ENCODE results near the gene CCDC15. TPM values are rescaled to one million over a fixed set of nuclear protein-coding genes. Genes with fewer than 3 reads are reported as not detected.
"Not testable (repeated sequence)": the region's sequence is repeated elsewhere in the genome, so short reads cannot be mapped to it uniquely, and the experiment has no call there.

CCDC15 gene
- total RNA-seq, 1 experiment from 2014 or later = 1.5 TPM

GRCh38 chr11:124978316-124978715 lies 24.3 kb downstream of the CCDC15 start:
- in situ Hi-C loops (cut with HindIII; ENCODE audit: low pct_unique_long_range_greater_than_20kb, low sequenced_read_pairs) = no loop called here
- no peak for DNase-seq (ENCODE audit: low read depth)

- no peak for DNase-seq (ENCODE audit: low read depth)
These were observed 28.0 kb downstream of the CCDC15 start for GRCh38 chr11:124982043-124982442.

GRCh38 chr11:124983674-124984511 lies 29.9 kb downstream of the CCDC15 start:
- DNase-seq (ENCODE audit: low read depth) = no peak
- in situ Hi-C loops (cut with HindIII; ENCODE audit: low pct_unique_long_range_greater_than_20kb, low sequenced_read_pairs) = no loop called here

More at GRCh38 chr11:124982043-124982442, 28.0 kb downstream of the CCDC15 start:
- in situ Hi-C loops (cut with HindIII; ENCODE audit: low pct_unique_long_range_greater_than_20kb, low sequenced_read_pairs) = no loop called here

DNA sequence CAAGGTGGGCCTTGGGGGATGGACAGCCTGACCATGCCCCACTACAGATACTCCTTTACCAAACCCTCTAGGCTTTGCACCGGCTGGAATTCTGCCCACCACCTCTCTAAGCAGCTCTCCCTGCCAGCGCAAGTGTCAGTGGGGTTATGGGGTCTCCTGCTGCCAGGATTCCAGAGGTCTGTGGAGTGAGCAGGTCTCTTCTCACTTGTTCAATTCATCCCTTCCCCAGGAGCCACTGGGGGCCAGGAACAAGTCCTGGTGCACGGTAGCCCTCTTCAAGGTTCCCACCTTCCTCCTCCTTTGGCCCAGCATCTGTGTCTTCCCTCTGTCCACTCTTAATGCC lies 30.5 kb downstream of the CCDC15 start:
- DNase-seq (ENCODE audit: low read depth) = no peak
- in situ Hi-C loops (cut with HindIII; ENCODE audit: low pct_unique_long_range_greater_than_20kb, low sequenced_read_pairs) = no loop called here

DNA sequence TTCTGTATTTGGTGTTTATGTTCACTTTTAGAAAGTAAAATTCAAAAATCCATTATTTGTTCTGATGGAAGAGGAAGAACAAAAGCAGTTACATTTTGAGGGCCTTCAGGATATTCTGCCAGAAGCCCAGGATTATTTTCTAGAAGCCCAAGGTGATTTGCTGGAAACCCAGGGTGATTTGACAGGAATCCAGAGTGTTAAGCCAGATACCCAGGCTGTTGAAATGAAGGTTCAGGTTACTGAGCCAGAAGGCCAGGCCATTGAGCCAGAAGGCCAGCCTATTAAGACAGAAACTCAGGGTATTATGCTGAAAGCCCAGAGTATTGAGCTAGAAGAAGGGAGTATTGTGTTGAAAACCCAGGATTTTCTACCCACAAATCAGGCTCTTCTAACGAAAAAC lies 33.1 kb downstream of the CCDC15 start:
- no peak for DNase-seq (ENCODE audit: low read depth)
- in situ Hi-C loops (cut with HindIII; ENCODE audit: low pct_unique_long_range_greater_than_20kb, low sequenced_read_pairs) = no loop called here

DNA sequence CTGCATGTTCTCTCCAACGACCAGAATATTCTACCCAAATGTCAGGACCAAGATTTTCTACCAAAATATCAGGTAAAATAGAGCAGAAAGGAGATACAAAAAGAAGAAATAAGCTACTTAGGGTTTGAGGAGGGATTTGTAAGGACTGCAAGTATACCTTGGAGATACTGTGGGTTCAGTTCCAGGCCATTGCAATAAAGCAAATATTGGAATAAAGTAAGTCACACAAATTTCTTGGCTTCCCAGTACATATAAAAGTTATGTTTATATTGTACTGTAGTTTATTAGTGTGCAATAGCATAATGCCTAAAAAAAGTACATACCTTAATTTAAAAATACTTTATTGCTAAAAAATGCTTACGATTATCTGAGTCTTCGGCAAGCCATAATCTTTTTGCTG lies 34.1 kb downstream of the CCDC15 start:
- DNase-seq (ENCODE audit: low read depth) = no peak
- in situ Hi-C loops (cut with HindIII; ENCODE audit: low pct_unique_long_range_greater_than_20kb, low sequenced_read_pairs) = no loop called here

- no peak for DNase-seq (ENCODE audit: low read depth)
- in situ Hi-C loops (cut with HindIII; ENCODE audit: low pct_unique_long_range_greater_than_20kb, low sequenced_read_pairs) = no loop called here
These were observed 47.2 kb downstream of the CCDC15 start for GRCh38 chr11:125001079-125001778.

GRCh38 chr11:125001849-125002248 lies 47.8 kb downstream of the CCDC15 start:
- DNase-seq (ENCODE audit: low read depth) = no peak
- in situ Hi-C loops (cut with HindIII; ENCODE audit: low pct_unique_long_range_greater_than_20kb, low sequenced_read_pairs) = no loop called here

DNA sequence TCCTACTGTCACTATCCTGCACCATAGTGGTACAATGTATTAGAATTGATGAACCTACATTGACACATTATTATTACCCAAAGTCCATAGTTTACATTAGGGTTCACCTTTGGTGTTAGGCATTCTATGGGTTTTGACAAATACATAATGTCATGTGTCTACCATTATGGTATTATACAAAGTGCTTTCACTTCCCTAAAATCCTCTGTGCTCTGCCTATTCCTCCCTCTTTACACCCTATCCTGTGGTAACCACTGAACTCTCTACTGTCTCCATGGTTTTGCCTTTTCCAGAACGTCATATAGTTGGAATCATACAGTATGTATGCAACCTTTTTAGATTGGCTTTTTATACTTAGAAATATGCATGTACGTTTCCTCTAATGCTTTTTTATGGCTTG lies 51.5 kb downstream of the CCDC15 start:
- no peak for DNase-seq (ENCODE audit: low read depth)
- in situ Hi-C loops (cut with HindIII; ENCODE audit: low pct_unique_long_range_greater_than_20kb, low sequenced_read_pairs) = no loop called here

- in situ Hi-C loops (cut with HindIII; ENCODE audit: low pct_unique_long_range_greater_than_20kb, low sequenced_read_pairs) = no loop called here
- no peak for DNase-seq (ENCODE audit: low read depth)
These were observed 62.4 kb downstream of the CCDC15 start for GRCh38 chr11:125016413-125016812.

DNA sequence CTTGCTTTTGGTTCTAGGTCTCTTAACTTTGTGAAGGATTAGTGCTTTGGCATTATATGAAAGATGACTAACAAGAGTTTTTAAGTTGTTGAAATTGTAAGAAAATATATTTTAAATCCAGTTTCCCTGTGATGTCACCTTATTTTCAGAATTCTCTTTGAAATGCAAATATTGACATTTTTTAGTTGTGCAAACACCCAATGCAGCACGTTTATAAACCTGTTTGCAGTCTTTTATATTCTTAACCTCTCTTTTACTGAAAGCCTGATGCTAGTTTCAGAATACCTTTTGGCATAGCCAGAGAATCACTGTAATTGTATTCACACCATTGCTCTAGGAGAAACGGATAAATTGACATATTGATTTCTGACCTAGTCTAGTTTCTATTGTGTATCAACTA lies 66.3 kb downstream of the CCDC15 start:
- DNase-seq (ENCODE audit: low read depth) = no peak
- in situ Hi-C loops (cut with HindIII; ENCODE audit: low pct_unique_long_range_greater_than_20kb, low sequenced_read_pairs) = no loop called here

DNA sequence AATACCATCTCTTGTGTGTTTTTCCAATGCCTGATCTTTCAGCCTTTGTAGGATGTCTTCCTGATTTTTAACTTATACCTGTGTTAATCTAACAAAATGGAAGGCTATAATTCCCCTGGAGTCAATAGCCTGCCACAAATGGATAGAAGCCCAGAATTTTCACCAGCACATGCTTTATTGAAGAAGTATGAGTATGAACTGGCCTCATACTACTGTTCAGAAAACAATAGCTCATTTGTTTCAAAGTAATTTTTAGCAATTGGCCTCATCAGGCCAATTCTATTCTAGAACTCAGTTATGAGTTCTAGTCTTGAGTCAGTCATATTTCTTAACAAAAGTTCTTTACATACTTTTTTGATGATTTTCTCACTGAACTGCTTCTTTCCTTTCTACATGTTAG lies 68.5 kb downstream of the CCDC15 start:
- DNase-seq (ENCODE audit: low read depth) = no peak
- in situ Hi-C loops (cut with HindIII; ENCODE audit: low pct_unique_long_range_greater_than_20kb, low sequenced_read_pairs) = no loop called here

DNA sequence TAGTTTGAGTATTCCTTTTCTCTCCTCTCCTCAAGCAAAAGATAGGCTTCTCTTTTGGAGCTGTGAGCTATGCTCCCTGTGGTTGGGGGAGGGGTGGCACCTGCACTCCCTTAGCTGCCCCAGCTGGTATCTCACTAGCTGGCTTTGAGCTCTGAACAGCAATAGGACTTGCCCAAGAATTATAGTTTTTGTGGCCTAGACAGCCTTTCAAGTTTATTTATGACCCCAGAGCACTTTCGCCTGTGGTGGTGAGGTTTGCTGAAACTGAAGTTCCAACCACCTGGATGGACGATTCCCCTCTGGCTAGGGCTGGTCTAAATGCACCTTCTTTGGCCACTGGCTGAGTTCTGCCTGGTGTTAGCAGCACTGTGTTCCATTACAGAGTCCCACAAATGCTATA lies 72.0 kb downstream of the CCDC15 start:
- no peak for DNase-seq (ENCODE audit: low read depth)
- in situ Hi-C loops (cut with HindIII; ENCODE audit: low pct_unique_long_range_greater_than_20kb, low sequenced_read_pairs) = no loop called here

DNA sequence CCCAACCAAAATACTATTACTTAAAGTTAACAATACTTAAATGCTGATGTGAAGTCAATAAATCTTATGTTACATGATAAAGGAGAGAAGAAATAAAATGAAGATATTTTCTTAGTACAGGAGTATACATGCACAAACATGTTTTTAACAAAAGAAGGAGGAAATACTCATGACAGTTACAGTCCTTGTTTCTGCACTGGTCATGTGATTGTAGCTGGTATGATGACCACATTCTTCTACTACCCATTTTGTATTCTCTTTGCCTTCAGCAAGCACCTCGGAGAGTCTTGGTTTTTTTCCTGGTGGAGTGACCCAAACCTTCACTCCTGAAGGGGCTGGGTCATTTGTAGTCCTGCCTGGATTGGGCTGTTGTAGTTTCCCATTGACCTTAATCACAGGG lies 75.4 kb downstream of the CCDC15 start:
- DNase-seq (ENCODE audit: low read depth); in situ Hi-C loops (cut with HindIII; ENCODE audit: low pct_unique_long_range_greater_than_20kb, low sequenced_read_pairs): not testable (repeated sequence)

GRCh38 chr11:125036933-125037332 lies 82.9 kb downstream of the CCDC15 start:
- DNase-seq (ENCODE audit: low read depth) = peak; percentile 2
- in situ Hi-C loops (cut with HindIII; ENCODE audit: low pct_unique_long_range_greater_than_20kb, low sequenced_read_pairs) = no loop called here

- in situ Hi-C loops (cut with HindIII; ENCODE audit: low pct_unique_long_range_greater_than_20kb, low sequenced_read_pairs) = no loop called here
- DNase-seq (ENCODE audit: low read depth) = no peak
These were observed 95.3 kb downstream of the CCDC15 start for GRCh38 chr11:125049164-125049792.

GRCh38 chr11:125052047-125052446 lies 98.0 kb downstream of the CCDC15 start:
- in situ Hi-C loops (cut with HindIII; ENCODE audit: low pct_unique_long_range_greater_than_20kb, low sequenced_read_pairs) = no loop called here
- no peak for DNase-seq (ENCODE audit: low read depth)

GRCh38 chr11:125053167-125053566 lies 99.2 kb downstream of the CCDC15 start:
- in situ Hi-C loops (cut with HindIII; ENCODE audit: low pct_unique_long_range_greater_than_20kb, low sequenced_read_pairs) = no loop called here
- no peak for DNase-seq (ENCODE audit: low read depth)

DNA sequence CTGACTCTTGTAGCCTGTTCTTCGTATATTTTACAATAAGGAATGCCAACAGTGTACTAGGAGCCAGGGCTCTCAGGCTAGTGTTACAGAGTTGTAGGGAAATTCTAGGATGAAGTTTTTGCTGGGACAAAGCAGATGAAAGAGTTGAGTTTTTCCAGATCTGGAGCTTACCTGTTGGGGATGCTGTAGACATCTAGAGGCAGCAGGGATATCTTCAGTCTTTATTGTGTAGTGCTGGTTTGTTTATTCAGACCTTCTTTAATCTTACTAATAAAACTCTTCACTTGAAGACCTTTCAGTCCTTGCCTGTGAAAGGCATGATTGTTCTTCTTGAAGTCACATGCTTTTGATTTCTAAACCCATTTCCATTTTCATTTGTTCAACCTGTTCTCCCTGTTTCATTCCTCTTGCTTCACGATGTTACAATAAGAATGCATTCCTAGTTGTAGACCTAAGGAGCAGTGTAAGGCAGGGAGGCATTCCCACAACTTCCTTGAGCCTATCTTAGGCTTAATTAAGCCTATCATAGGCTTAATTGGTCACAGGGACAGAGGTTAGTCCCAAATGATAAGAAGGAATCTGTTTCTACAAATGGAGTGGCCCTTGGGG lies 101.2 kb downstream of the CCDC15 start:
- DNase-seq (ENCODE audit: low read depth) = no peak
- in situ Hi-C loops (cut with HindIII; ENCODE audit: low pct_unique_long_range_greater_than_20kb, low sequenced_read_pairs) = no loop called here

Data from Caki2 (cell line).